A549 treated with Hydrocortisone at 1 μM for 4 hours (cell line): Measurements from ENCODE around the gene TIGD1. TPM values are rescaled to one million over a fixed set of nuclear protein-coding genes. Genes with fewer than 3 reads are reported as not detected.

ENCODE experiments used
- total RNA-seq: library from RNA; stranded (reverse); fragments of 200-300 nt; extraction: Qiagen RNA extraction; gene quantifications from 5 replicates; pipeline ENCODE4 v1.2.3, GENCODE V29; 2022

Gene TIGD1
- total RNA-seq, result 3.4 to 5.6 TPM (median 4.6 TPM) in 5 replicates

DNA sequence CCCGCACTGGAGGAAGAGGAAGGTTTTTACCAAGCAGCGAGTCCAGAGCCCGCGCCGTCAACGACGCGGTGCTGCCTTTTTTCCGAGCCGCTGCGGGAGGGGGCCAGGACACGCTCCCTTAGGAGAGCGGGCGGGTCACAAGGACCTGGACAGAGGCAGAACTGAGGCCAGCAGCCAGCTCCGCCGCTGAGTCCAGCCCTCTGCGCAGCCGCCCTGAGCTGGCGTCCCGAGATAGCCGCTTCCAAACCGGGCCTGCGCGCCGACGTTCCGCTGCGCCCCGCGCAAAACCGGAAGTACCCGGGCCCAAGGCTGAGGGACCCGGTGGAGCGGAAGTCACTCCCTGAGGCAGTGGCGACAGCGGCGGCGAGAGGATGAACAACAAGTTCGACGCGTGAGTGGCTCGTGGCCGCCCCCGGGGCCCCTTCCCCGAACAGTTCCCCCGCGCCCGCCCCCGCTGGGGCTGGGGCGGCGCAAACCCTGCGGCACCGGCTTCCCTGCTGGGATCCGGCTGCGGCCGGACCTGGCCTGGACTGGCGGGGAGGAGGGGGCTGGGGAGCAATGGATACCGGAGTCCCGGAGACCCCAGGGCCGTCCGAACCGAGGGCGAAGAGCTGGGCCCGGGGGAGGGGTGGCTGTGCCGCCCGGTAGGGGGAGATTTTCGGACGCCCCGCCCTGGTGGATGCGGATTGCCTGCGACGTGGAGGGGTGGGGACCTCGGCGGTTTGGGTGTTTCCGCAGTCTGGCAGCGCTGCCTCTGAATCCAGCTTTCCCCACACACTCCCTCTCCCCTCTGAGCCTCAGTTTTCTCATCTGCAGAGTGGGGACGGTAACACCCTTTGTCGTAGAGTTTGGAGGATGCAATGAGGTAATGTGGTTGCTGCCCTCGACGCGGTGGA is at the start of gene TIGD1, which contains the start of gene EIF4E2:
Gene TIGD1 (minus strand): TSS at position 204 of the 896 bp plus-strand sequence. CDS start 675 bp downstream, outside the sequence.
Gene EIF4E2 (plus strand): TSS at position 336 of the 896 bp plus-strand sequence. CDS start 36 bp downstream, at position 372.

DNA sequence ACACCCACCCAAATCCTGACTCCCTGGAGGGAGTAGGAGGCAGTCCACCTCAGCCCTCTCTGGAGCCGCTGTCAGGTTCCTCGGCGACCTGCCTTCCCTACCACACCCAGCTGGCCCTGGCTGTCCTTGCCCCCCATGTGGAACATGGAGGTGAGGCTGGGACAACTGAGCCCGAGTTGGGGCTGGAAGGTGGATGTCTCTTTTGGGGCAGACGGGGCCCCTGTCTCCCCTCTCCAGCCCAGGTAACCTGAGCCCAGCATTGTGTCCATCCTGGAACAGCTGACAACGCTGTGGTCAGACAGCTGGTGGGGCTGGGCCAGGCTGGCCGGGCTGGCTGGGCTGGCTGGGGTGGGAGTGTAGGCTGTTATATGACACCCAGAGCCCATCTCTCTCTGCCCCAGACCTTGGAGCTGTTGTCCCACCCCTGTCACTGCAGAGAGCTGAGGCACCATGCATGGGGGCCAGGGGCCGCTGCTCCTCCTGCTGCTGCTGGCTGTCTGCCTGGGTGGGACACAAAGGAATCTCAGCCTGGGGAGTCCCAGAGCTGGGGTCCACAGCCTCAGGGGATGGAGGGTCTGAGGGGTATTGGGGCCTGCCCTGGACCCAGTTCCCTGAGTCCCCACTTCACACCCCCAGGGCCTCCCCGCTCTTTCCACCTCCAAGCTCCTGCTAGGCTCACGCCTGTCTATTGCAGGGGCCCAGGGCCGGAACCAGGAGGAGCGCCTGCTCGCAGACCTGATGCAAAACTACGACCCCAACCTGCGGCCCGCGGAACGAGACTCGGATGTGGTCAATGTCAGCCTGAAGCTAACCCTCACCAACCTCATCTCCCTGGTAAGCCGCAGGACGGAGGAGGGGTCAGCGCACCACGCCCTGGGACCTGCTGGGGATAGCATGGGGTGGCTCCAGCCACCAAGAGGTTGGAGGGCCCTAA is 10.8 kb downstream of the TIGD1 start, which contains the start of gene CHRNG:
Gene CHRNG (plus strand): TSS at position 395 of the 934 bp plus-strand sequence. CDS start 56 bp downstream, at position 451.

DNA sequence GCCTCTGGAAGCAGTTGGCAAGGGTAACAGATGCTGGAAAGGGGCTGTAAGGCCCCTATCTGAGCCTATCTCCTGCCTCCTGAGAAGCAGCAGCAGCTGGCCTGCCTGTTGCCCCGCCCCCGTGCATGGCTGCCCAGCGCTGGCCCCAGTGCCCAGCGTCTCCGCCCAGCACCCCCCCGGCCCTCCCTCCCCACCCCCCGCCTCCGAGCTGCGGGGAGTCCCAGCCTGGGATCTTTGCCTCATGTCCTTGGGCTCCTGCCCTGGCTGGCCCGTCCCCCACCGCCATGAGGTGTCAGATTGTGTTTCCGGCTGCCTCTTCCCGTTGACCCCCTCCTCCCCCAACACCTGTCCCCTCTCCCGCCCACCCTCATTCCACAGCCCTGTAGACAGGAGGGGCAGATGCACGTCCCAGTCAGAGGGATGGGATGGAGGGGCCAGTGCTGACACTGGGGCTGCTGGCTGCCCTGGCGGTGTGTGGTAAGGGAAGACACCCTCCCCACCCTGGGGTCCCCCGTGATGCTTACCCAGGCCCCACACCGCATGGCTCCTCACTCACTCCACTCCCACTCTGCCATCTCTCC is 24.5 kb downstream of the TIGD1 start, which contains the start of gene CHRND:
Gene CHRND (plus strand): TSS at position 370 of the 581 bp plus-strand sequence. CDS start 56 bp downstream, at position 426.

DNA sequence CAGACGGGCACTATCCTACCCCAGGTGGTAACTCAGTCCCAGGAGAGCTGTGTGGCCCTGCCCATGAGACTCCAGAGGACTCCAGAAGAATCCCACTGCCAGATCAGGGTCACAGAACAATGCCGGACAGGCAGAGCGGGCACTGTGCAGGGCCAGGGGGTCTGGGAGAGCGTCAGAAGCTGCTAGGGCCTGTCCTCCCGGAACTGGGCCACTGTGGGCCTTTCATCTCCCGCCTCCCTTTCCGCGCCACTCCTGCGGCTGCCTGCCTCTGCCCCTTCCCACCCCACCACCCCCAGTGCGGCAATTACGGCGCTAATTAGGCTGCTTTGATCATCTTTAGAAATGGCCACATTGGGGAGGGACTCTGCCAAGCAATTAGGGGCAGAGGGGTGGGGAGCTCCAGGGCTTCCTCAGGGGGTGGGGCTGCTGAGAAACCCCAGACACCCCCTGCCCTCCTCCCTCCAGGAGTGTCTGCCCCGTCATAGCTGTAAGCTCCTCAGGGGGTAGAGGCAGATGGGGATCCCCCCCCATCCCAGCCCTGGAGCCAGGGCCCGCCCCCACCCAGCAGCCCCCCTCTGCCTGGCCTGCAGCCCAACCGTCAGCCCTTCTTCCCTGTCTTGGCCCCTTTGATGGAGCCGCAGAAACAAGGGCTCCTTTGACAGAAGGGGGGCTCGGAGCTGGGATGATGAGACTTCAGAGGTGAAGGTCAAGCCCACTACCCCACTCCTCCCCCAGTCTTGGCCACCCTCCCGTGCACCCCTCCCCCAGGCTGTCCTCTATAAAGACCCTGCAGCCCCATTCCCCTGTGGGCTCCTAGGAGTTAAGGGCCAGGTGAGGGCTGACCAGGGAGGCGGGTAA is 30.5 kb downstream of the TIGD1 start, which contains the start of gene PRSS56:
Gene PRSS56 (plus strand): TSS at position 808 of the 858 bp plus-strand sequence. CDS start 211 bp downstream, outside the sequence.

Other genes with a start within 250 kb of the TIGD1 start
- gene ALPP, start 171.8 kb downstream of the TIGD1 start, total RNA-seq, result 9.3 to 13.2 TPM (median 12.1 TPM) in 5 replicates
- gene ALPG, start 143.7 kb downstream of the TIGD1 start, total RNA-seq, result 0.31 to 0.38 TPM (median 0.36 TPM) in 5 replicates
- 0.05 TPM in 2 of 5 replicates, not detected in the others for gene ALPI, start 94.4 kb downstream of the TIGD1 start, total RNA-seq
- 0.09 to 0.37 TPM (median 0.15 TPM) in 5 replicates for gene ECEL1, start 62.7 kb downstream of the TIGD1 start, total RNA-seq
- gene PRSS56, start 30.2 kb downstream of the TIGD1 start, total RNA-seq, result 0.06 to 0.18 TPM (median 0.15 TPM) in 5 replicates
- gene CHRND, start 24.4 kb downstream of the TIGD1 start, total RNA-seq, result not detected in 5 replicates
- not detected in 5 replicates for gene CHRNG, start 10.9 kb downstream of the TIGD1 start, total RNA-seq
- gene EIF4E2, start 132 bp upstream of the TIGD1 start, total RNA-seq, result 82.3 to 175 TPM (median 87.7 TPM) in 5 replicates
- 3.3 to 5.0 TPM (median 4.3 TPM) in 5 replicates for gene EFHD1, start 83.0 kb upstream of the TIGD1 start, total RNA-seq
- 24.9 to 36.9 TPM (median 26.2 TPM) in 5 replicates for gene GIGYF2, start 146.8 kb upstream of the TIGD1 start, total RNA-seq
- gene KCNJ13, start 226.0 kb upstream of the TIGD1 start, total RNA-seq, result not detected in 5 replicates